Choroid plexus epithelial cell (primary cell): ENCODE data around the gene CAAP1.

Experiments used
- DNase-seq: peaks from one replicate; pipeline ENCODE4 v3.0.0-alpha.2; 2010; ENCODE audit warnings: low read depth
- H3K4me3 ChIP-seq: 2 replicates; pipeline ENCODE4 v1.5.1; 2011; ENCODE audit warnings: low read depth, mild to moderate bottlenecking, control low read depth, low read length, moderate library complexity
- CTCF ChIP-seq: conservative IDR thresholded peaks from 2 replicates; pipeline ENCODE4 v1.5.1; 2011; ENCODE audit warnings: low read depth, mild to moderate bottlenecking, control low read depth, inconsistent platforms, low read length, moderate library complexity

CAAP1 gene

GRCh38 chr9:26892251-26893029, at the start of gene CAAP1:
Gene CAAP1 (minus strand): TSS chr9:26892802. CDS start chr9:26892715, 87 bp downstream.
- peak; percentile 93 for DNase-seq
- TF ChIP-seq CTCF: peak; percentile 53
- peak within 1 kb of the TSS; percentile 100 for H3K4me3 ChIP-seq

DNA sequence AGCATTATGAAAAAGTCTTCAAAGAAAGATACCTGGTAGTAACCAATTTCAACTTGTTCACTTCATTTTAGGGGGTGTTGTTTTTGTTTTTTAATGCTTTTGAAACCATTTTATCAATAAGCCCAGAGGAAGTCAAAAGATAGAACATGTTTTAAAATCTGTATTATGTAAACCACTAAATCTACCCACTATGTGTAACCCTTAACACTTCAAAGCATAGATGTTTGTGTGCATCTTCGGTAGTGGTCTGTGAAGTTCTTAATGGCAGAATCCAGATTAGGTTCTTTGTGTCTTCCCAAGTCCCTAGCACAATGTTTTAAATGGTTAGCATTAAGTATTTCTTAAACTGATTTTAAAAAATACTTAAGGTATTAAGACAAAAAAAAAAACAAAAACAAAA, 48.2 kb upstream of the CAAP1 start:
- DNase-seq: no peak
- no peak overlapping the region for H3K4me3 ChIP-seq
- TF ChIP-seq CTCF: no peak

GRCh38 chr9:26939955-26940711, 47.5 kb upstream of the CAAP1 start:
- no peak for DNase-seq
- H3K4me3 ChIP-seq: no peak overlapping the region
- TF ChIP-seq CTCF: no peak

DNA sequence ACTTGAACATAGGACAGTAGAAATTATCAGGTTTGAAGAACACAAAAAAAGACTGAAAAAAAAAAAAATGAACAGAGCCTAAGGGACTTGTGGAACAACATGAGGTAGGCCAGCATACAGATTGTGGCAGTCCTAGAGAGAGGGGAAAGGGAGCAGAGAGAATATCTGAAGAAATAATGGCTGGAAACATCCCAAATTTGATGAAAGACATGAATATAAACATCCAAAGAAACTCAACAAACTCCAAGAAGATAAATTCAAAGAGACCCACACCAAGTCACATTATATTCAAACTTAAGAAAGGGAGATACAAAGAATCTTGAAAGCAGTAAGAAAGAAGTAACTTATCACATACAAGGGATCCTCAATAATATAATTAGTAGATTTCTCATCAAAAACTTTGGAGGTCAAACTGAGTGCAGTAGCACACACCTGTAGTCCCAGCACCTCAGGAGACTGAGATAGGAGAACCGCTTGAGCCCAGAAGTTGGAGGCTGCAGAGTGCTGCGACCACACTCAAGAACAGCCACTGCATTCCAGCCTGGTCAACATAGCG, 45.3 kb upstream of the CAAP1 start:
- DNase-seq: no peak
- no peak for TF ChIP-seq CTCF
- no peak overlapping the region for H3K4me3 ChIP-seq

- no peak overlapping the region for H3K4me3 ChIP-seq
- TF ChIP-seq CTCF: no peak
- no peak for DNase-seq
Observed at GRCh38 chr9:26935847-26936246, 43.2 kb upstream of the CAAP1 start.

DNA sequence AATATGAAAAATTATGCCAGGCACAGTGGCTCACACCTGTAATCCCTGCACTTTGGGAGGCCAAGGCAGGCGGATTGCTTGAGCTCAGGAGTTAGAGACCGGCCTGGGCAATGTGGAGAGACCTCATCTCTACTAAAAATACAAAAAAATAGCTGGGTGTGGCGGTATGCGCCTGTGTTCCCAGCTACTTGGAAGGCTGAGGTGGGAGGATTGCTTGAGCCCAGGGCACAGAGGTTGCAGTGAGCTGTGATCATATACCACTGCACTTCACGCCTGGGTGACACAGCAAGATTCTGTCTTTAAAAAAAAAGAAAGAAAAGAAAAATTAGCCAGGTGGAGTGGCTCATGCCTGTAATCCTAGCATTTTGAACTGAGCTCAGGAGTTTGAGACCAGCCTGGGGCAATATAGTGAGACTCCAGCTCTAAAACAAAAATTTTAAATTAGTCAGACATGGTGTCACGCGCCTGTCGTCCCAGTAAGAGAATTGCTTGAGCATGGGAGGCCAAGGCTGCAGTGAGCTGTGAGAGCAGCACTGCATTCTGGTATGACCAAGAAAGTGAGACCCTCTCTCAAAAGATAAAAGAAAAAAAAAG, 36.4 kb upstream of the CAAP1 start:
- DNase-seq: no peak
- no peak overlapping the region for H3K4me3 ChIP-seq
- no peak for TF ChIP-seq CTCF
